SU-DHL-6 (cell line): ENCODE results near the gene ERC1.
"Not testable (repeated sequence)": the region's sequence is repeated elsewhere in the genome, so short reads cannot be mapped to it uniquely, and the experiment has no call there.

Source experiments
- H2AFZ ChIP-seq: fragments of 200-600 bp; sonication (generic); 2 replicates; pipeline ENCODE4 v1.6.1; 2014; ENCODE audit warnings: low read depth, mild to moderate bottlenecking, moderate library complexity, mixed read lengths, antibody characterized with exemption, low read length; ENCODE audit not compliant: severe bottlenecking
- H3F3A ChIP-seq: fragments of 200-600 bp; shearing (Covaris generic); 2 replicates; pipeline ENCODE4 v1.6.0; 2016; ENCODE audit warnings: antibody characterized with exemption, mild to moderate bottlenecking; ENCODE audit not compliant: insufficient read depth
- H3K27ac ChIP-seq: fragments of 200-600 bp; sonication (generic); 2 replicates; pipeline ENCODE4 v1.5.1; 2016; ENCODE audit warnings: low read depth, mild to moderate bottlenecking, low read length, moderate library complexity, mixed read lengths
- H3K27me3 ChIP-seq: fragments of 200-600 bp; sonication (generic), shearing (Covaris generic); 2 replicates; pipeline ENCODE4 v1.6.0; 2014; ENCODE audit warnings: mild to moderate bottlenecking, low read length
- H3K36me3 ChIP-seq: fragments of 200-600 bp; sonication (generic); 2 replicates; pipeline ENCODE4 v1.6.1; 2014; ENCODE audit warnings: mild to moderate bottlenecking, low read length, mixed read lengths
- H3K4me2 ChIP-seq: fragments of 300-600, 200-600 bp; shearing (Covaris generic), sonication (generic); 2 replicates; pipeline ENCODE4 v1.6.0; 2014; ENCODE audit warnings: low read length, low read depth, mild to moderate bottlenecking; ENCODE audit not compliant: poor library complexity, severe bottlenecking
- H3K4me3 ChIP-seq: fragments of 200-600 bp; sonication (generic); 2 replicates; pipeline ENCODE4 v1.5.1; 2014; ENCODE audit warnings: antibody characterized with exemption, low read length, mild to moderate bottlenecking, mixed read lengths; ENCODE audit not compliant: insufficient read depth, poor library complexity, severe bottlenecking
- H3K79me2 ChIP-seq: fragments of 200-600 bp; sonication (generic); 2 replicates; pipeline ENCODE4 v1.6.1; 2014; ENCODE audit warnings: mild to moderate bottlenecking, low read length, moderate library complexity; ENCODE audit not compliant: insufficient read depth
- H3K9ac ChIP-seq: fragments of 200-600 bp; sonication (generic); 2 replicates; pipeline ENCODE4 v1.7.0; 2014; ENCODE audit warnings: mild to moderate bottlenecking, low read length
- H3K9me2 ChIP-seq: fragments of 200-600 bp; sonication (generic); replicated peaks from 2 replicates; pipeline ENCODE4 v1.6.1; 2014; ENCODE audit warnings: low read length; ENCODE audit not compliant: insufficient read depth
- H3K9me3 ChIP-seq: fragments of 200-600 bp; sonication (generic); 2 replicates; pipeline ENCODE4 v1.6.1; 2014; ENCODE audit warnings: low read length, mixed read lengths; ENCODE audit not compliant: insufficient read depth
- H4K20me1 ChIP-seq: fragments of 200-600 bp; sonication (generic); 2 replicates; pipeline ENCODE4 v1.6.1; 2014; ENCODE audit warnings: low read depth, mild to moderate bottlenecking, antibody characterized with exemption, low read length, moderate library complexity, mixed read lengths
- EZH2phosphoT487 ChIP-seq: fragments of 200-600 bp; sonication (generic), shearing (Covaris generic); conservative IDR thresholded peaks from 2 replicates; pipeline ENCODE4 v1.6.1; 2018; ENCODE audit warnings: mild to moderate bottlenecking, antibody characterized with exemption, low read length, moderate library complexity, mixed read lengths
- TF ChIP-seq, protein P1 (sequence below): fragments of 200-600 bp; sonication (generic); IDR thresholded peaks from one replicate; pipeline ENCODE4 v1.5.1; 2017; ENCODE audit warnings: antibody characterized with exemption, mild to moderate bottlenecking, low read length, moderate library complexity; ENCODE audit not compliant: insufficient read depth, poor library complexity, severe bottlenecking

The ERC1 gene

DNA sequence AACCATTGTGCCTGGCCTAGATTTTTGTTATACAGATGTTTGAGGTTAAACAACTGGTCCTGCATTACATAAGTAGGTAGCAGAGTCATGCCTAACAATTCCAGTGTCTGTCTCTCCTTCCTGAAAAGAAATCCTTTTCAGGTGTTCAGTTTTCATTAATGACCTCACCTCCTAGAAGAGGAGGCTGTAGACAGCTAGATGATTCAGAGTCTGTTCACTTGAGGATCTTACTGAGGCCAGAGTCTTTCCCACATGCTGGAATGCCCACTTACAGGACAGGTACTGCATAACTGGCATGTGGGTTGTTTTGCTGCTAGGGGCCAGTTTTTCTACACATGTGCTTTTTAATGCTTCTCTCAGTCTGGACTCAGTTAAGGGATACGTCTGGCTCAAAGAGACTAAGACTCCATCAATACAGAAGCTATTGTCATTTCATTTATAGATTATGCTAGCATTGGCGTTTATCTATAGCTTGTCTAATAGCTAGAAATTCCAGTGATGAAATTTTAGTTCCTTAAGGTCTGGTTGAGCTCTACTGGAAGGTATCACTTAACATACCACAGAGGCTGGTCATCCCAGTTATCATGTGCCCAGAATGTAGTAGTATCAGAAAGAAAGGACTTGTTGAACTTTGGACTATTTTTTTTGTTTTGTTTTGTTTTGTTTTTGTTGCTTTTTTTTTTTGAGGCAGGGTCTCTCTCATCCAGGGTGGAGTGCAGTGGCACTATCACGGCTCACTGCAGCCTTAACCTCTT is 206.4 kb downstream of the ERC1 start:
- no peak overlapping the region for H3K27ac ChIP-seq
- no peak overlapping the region for H3K4me2 ChIP-seq
- H3K79me2 ChIP-seq: no peaks in the 10 kb centered on the region
- no peak overlapping the region for H2AFZ ChIP-seq
- H4K20me1 ChIP-seq: no peaks in the 10 kb centered on the region
- no peaks in the 10 kb centered on the region for H3K36me3 ChIP-seq
- H3K27me3 ChIP-seq: no peaks in the 10 kb centered on the region
- H3F3A ChIP-seq: peaks cover 15% of the 10 kb centered on the region
- H3K9me2 ChIP-seq: no peaks in the 10 kb centered on the region
- no peak overlapping the region for H3K4me3 ChIP-seq
- no peak overlapping the region for H3K9ac ChIP-seq
- peaks cover 9% of the 10 kb centered on the region; the same call in 1 of the 2 replicates for H3K9me3 ChIP-seq
- TF ChIP-seq, protein P1, sequence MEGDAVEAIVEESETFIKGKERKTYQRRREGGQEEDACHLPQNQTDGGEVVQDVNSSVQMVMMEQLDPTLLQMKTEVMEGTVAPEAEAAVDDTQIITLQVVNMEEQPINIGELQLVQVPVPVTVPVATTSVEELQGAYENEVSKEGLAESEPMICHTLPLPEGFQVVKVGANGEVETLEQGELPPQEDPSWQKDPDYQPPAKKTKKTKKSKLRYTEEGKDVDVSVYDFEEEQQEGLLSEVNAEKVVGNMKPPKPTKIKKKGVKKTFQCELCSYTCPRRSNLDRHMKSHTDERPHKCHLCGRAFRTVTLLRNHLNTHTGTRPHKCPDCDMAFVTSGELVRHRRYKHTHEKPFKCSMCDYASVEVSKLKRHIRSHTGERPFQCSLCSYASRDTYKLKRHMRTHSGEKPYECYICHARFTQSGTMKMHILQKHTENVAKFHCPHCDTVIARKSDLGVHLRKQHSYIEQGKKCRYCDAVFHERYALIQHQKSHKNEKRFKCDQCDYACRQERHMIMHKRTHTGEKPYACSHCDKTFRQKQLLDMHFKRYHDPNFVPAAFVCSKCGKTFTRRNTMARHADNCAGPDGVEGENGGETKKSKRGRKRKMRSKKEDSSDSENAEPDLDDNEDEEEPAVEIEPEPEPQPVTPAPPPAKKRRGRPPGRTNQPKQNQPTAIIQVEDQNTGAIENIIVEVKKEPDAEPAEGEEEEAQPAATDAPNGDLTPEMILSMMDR: no peak
- TF ChIP-seq EZH2phosphoT487: no peak

DNA sequence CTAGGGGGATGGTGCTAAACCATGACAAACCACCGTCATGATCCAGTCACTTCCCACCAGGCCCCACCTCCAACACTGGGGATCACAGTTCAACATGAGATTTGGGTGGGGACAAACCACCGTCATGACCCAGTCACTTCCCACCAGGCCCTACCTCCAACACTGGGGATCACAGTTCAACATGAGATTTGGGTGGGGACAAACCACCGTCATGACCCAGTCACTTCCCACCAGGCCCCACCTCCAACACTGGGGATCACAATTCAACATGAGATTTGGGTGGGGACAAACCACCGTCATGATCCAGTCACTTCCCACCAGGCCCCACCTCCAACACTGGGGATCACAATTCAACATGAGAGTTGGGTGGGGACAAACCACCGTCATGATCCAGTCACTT is 207.8 kb downstream of the ERC1 start:
- H3K4me3 ChIP-seq, H3K9me2 ChIP-seq, H3K4me2 ChIP-seq, H3K27me3 ChIP-seq, H3K27ac ChIP-seq, H3K9me3 ChIP-seq, H3K36me3 ChIP-seq, H3K9ac ChIP-seq, H4K20me1 ChIP-seq, H2AFZ ChIP-seq, H3K79me2 ChIP-seq: not testable (repeated sequence)
- peaks cover 15% of the 10 kb centered on the region for H3F3A ChIP-seq

DNA sequence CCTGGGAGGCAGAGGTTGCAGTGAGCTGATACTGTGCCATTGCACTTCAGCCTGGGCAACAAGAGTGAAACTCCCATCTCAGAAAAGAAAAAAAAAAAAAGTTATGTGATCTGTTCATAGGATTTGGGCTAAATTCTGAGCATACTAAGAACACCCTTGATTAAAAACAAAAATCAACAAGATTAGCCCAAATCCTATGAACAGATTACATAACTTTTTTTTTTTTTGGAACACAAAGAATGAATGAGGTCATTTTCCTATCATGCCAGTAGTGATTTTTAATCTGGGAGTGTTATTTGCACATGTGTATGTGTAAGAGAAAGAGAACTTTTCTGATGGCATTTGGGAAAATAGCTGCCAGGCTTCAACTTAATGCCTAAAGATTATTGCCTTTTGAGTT is 208.7 kb downstream of the ERC1 start:
- Histone ChIP-seq H3K9me3 (peaks cover 9% of the 10 kb centered on the region; the same call in 1 of the 2 replicates), H3K9ac (no peak overlapping the region), H3K9me2 (no peaks in the 10 kb centered on the region), H3K36me3 (no peaks in the 10 kb centered on the region), H3K4me3 (no peak overlapping the region), H3K4me2 (no peak overlapping the region), H3K79me2 (peaks cover 5% of the 10 kb centered on the region; the same call in 1 of the 2 replicates), H4K20me1 (no peaks in the 10 kb centered on the region), H3K27me3 (no peaks in the 10 kb centered on the region), H3F3A (peaks cover 21% of the 10 kb centered on the region), H3K27ac (no peak overlapping the region), H2AFZ (no peak overlapping the region)
- no peak for TF ChIP-seq EZH2phosphoT487
- TF ChIP-seq, protein P1: no peak

DNA sequence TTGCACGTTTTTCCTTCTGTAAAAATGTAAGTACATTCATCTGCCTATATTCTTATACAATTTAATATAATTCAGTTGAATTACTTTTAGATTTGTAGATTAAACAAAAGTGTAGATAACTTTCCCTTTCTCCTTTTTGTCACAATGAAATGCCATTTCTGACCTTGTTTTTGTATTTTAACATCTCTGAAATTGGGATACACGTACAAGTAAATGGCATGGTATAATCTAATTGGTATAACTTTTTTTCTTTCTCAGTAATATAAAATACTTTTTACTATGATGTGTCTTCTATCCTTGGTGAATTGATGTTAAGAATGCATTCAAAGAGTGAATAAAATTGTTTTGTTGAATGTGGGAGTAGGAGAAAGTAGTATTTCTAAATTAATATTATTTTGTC is 210.0 kb downstream of the ERC1 start:
- H2AFZ ChIP-seq: no peak overlapping the region
- H3K9me3 ChIP-seq: peaks cover 9% of the 10 kb centered on the region; the same call in 1 of the 2 replicates
- no peak overlapping the region for H3K9ac ChIP-seq
- H3K36me3 ChIP-seq: no peaks in the 10 kb centered on the region
- no peaks in the 10 kb centered on the region for H4K20me1 ChIP-seq
- no peak overlapping the region for H3K4me2 ChIP-seq
- H3F3A ChIP-seq: peaks cover 33% of the 10 kb centered on the region
- TF ChIP-seq, protein P1: no peak
- TF ChIP-seq EZH2phosphoT487: no peak
- H3K9me2 ChIP-seq: no peaks in the 10 kb centered on the region
- H3K4me3 ChIP-seq: no peak overlapping the region
- no peaks in the 10 kb centered on the region for H3K27me3 ChIP-seq
- peaks cover 10% of the 10 kb centered on the region; the same call in 1 of the 2 replicates for H3K79me2 ChIP-seq
- peak overlapping the region; percentile 55; the same call in 1 of the 2 replicates for H3K27ac ChIP-seq
